Endothelial cell (in vitro differentiated cells): Measurements from ENCODE around the gene HLA-F. TPM values are rescaled to one million over a fixed set of nuclear protein-coding genes. Genes with fewer than 3 reads are reported as not detected.

ENCODE experiments used
- DNase-seq: peaks from one replicate; pipeline ENCODE4 v3.0.0; 2021; ENCODE audit warnings: low spot score
- H3K27ac Mint-ChIP-seq: one replicate; pipeline ENCODE4 v1.8.0; 2021; ENCODE audit warnings: mixed read lengths, inconsistent platforms; ENCODE audit not compliant: unreplicated experiment
- H3K27me3 Mint-ChIP-seq: one replicate; pipeline ENCODE4 v1.8.0; 2021; ENCODE audit warnings: mild to moderate bottlenecking, moderate library complexity, mixed read lengths, inconsistent platforms; ENCODE audit not compliant: unreplicated experiment
- H3K36me3 Mint-ChIP-seq: one replicate; pipeline ENCODE4 v1.8.0; 2021; ENCODE audit warnings: mild to moderate bottlenecking, low read depth, mixed read lengths, inconsistent platforms; ENCODE audit not compliant: unreplicated experiment
- H3K4me1 Mint-ChIP-seq: one replicate; pipeline ENCODE4 v1.8.0; 2021; ENCODE audit warnings: mild to moderate bottlenecking, mixed read lengths, inconsistent platforms; ENCODE audit not compliant: unreplicated experiment
- H3K4me3 Mint-ChIP-seq: one replicate; pipeline ENCODE4 v1.8.0; 2021; ENCODE audit warnings: mild to moderate bottlenecking, mixed read lengths, inconsistent platforms; ENCODE audit not compliant: unreplicated experiment
- H3K9me3 Mint-ChIP-seq: one replicate; pipeline ENCODE4 v1.8.0; 2021; ENCODE audit warnings: mixed read lengths, inconsistent platforms; ENCODE audit not compliant: unreplicated experiment
- total RNA-seq: library from RNA; stranded (reverse); fragmentation: NEBNext Ultra II Directional; extraction: Animal tissue kit (Norgen Biotek cat#: 25700); gene quantifications from one replicate; pipeline ENCODE4 v1.2.1, GENCODE V29; 2021; ENCODE audit not compliant: unreplicated experiment
- TF ChIP-seq, protein P1 (sequence below): fragments of 200-600 bp; sonication (generic); IDR thresholded peaks from one replicate; pipeline ENCODE4 v1.5.0; 2021; ENCODE audit warnings: antibody characterized with exemption; ENCODE audit not compliant: unreplicated experiment

Gene HLA-F
- total RNA-seq, 1 donor from 2014 or later: 5.1 TPM

DNA sequence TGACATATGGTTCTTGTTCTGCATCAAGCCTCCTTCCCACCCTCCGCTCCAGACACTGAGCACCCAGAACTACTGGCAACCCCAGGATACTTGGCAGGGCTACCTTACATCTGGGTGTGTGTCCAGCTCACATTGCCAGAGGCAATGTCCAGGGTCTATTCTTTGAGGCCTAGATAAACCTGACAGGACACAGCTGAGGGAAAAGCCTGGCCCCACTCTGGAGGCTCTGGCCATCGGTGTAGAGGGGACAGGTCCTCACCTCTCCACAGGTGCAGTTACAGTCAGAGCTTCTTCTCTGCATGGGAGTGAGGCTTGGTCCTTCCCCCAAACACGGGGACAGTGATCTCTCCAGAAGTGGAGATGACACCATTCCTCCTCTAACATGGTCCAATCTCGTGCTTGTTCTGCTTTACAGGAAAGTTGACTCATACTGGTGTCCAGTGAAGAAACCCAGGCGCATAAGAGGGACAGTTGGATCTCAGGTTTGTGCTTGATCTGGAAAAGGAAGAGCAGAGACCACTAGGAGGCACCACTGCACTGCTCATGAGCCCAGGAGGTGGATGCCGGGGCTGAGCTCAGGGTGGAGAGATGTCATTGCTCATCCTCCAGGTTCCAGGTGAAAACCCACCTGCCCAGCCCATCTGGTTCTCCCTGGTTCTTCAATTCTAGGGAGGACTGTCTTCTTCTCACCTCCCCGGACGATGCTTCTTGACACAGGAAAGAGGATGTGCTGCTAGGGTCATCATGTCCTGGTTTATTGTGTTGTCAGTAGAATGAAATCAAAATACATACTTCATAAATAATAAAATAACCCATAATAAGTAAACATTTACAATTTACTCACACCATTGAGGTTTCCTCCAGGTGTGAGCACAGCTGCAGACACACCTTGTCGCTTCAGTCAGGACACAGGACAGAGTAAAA, 14.7 kb downstream of the HLA-F start:
- TF ChIP-seq, protein P1, sequence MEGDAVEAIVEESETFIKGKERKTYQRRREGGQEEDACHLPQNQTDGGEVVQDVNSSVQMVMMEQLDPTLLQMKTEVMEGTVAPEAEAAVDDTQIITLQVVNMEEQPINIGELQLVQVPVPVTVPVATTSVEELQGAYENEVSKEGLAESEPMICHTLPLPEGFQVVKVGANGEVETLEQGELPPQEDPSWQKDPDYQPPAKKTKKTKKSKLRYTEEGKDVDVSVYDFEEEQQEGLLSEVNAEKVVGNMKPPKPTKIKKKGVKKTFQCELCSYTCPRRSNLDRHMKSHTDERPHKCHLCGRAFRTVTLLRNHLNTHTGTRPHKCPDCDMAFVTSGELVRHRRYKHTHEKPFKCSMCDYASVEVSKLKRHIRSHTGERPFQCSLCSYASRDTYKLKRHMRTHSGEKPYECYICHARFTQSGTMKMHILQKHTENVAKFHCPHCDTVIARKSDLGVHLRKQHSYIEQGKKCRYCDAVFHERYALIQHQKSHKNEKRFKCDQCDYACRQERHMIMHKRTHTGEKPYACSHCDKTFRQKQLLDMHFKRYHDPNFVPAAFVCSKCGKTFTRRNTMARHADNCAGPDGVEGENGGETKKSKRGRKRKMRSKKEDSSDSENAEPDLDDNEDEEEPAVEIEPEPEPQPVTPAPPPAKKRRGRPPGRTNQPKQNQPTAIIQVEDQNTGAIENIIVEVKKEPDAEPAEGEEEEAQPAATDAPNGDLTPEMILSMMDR: peak; percentile 48
- Mint-ChIP-seq H3K27ac (no peak overlapping the region), H3K36me3 (no peaks in the 10 kb centered on the region), H3K27me3 (peaks cover 1% of the 10 kb centered on the region), H3K9me3 (no peaks in the 10 kb centered on the region), H3K4me1 (no peaks in the 10 kb centered on the region), H3K4me3 (no peak overlapping the region)
- DNase-seq: peak; percentile 66

DNA sequence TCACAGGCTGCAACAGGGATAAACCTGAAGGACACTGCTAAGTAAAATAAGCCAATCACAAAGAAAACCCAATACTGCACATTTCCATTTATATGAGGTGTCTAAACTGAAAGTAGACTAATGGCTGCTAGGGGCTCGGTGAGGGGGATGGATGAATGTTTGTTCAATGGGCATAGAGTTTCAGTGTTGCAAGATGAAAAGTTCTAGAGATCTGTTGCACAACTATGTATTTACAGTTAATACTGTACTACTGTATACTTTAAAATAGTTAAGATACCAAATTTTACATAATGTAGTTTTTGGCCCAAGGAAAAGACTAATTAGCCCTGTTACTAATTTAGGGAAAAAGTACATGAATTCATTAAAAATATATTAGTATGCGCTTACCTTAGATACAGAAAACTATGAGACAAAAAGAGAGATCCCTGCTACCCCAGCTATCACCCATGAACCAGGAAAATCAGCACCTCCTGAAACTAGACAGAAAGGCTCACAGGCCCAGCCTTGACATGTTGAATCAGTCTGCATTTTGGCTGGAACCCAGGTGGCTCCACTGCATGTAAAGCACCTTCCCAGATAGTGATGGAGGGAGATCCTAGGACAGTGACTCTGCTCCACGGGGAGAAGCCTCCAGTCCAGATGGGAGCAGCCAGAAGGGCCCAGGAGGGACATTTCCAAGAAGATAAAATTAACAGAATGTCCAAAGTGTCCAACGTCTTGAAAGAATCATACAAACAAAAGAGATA, 16.1 kb downstream of the HLA-F start:
- H3K9me3 Mint-ChIP-seq: no peaks in the 10 kb centered on the region
- no peaks in the 10 kb centered on the region for H3K4me1 Mint-ChIP-seq
- DNase-seq: no peak
- no peak overlapping the region for H3K27ac Mint-ChIP-seq
- no peaks in the 10 kb centered on the region for H3K36me3 Mint-ChIP-seq
- H3K4me3 Mint-ChIP-seq: no peak overlapping the region
- TF ChIP-seq, protein P1: no peak
- H3K27me3 Mint-ChIP-seq: peaks cover 3% of the 10 kb centered on the region

DNA sequence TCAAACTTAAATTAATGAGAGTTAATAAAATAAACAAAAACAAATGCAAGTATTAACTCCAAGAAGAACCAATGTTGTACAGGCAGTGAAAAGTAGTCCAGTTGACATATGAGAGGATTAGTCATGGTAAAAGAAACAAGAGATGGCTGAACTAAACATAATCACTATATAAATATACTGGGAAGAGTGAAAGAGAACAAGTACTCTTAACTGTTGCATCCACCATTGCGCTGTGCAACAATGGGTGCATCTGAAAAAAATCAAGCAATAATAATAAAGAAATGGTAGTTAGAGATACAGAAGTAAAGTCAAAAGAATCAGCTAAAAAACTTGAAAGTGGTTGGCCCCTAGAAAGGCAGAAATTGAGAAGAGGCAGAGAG, 16.6 kb downstream of the HLA-F start:
- Mint-ChIP-seq H3K4me1 (no peaks in the 10 kb centered on the region), H3K27ac (no peak overlapping the region), H3K36me3 (no peaks in the 10 kb centered on the region), H3K4me3 (no peak overlapping the region), H3K27me3 (peaks cover 3% of the 10 kb centered on the region), H3K9me3 (no peaks in the 10 kb centered on the region)
- TF ChIP-seq, protein P1: no peak
- DNase-seq: no peak

DNA sequence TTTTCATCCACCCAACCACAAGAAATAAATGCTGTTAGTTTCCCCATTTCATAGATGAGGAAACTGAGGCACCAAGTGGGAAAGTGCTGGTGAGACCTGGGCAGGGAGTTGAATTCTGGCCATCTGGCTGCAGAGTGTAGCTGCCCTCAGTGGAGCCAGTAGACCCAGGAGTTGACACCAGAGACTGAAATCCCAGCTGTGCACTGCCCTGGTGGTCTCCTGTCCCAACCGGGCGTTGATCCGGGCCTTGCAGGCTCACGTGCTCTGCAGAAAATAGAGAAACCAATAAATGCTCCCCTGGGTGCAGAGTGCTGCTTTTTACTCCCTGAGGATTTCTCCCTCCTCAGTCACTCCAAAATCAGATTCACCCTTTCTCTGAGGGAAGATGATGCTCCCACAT, 18.4 kb downstream of the HLA-F start:
- DNase-seq: no peak
- Mint-ChIP-seq H3K4me3 (no peak overlapping the region), H3K27ac (no peak overlapping the region), H3K4me1 (peaks cover 12% of the 10 kb centered on the region), H3K27me3 (peaks cover 10% of the 10 kb centered on the region), H3K9me3 (no peaks in the 10 kb centered on the region), H3K36me3 (no peaks in the 10 kb centered on the region)
- TF ChIP-seq, protein P1: no peak

DNA sequence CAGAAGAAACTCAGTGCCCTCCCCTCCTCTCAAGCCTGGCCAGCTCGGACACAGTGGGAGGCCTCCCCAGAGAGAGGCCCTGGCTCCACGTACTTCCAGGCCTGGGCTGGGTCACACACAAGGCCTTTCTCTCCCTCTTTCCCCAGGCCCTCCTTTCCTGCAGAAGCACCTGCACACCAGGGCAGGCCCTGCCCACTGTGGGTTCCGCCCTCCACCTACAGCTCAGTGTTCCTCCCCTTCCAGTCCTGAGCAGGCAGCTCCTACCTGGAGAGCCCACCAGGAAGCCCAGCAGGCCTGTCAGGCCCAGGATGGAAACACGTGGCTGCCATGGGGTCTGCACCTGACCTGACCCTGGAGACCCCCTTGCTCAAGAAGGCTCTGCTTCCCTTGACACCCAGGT, 18.9 kb downstream of the HLA-F start:
- Mint-ChIP-seq H3K4me1 (peaks cover 12% of the 10 kb centered on the region), H3K27me3 (peaks cover 10% of the 10 kb centered on the region), H3K36me3 (no peaks in the 10 kb centered on the region), H3K4me3 (no peak overlapping the region), H3K9me3 (no peaks in the 10 kb centered on the region), H3K27ac (no peak overlapping the region)
- no peak for DNase-seq
- TF ChIP-seq, protein P1: no peak
